HG03196 (cell line): ENCODE measurements around the gene CTXN2.

Source experiments
- ATAC-seq: cut with Tn5 transposase; IDR thresholded peaks from one replicate; pipeline ENCODE4 v1.9.1; 2021; ENCODE audit not compliant: unreplicated experiment

CTXN2 gene

DNA sequence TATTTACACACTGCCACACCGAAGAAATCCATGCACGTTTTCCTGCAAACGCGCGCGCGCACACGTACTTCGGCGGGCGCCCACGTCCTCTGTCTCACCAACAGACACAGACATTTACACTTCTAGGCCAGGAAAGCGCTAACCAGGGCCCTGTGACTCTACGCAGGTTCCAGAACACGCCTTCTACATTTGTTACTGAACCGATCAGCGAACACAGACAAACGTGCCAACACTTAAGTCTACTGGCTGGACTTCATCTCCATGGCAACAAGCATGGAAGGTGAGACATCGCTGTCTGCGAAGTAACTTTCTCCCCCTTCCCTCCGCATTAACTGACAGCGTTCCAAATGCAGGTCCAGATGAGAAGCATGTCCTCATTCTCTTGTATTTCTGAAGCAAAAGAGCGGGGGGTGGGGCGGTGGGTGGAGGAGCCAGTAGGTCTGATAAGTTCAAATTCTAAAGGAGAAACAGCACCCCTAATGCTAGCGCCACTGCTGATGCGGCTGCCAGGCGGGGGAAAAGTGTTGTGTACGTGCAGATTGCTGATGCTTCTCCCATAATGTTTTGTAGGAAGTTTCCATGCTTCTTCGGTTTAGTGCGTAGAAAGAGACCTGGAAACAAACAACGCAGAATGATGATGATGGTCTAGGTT, at the start of gene CTXN2:
CTXN2 (plus strand) TSS at position 92 of the 652 bp plus-strand sequence. CDS start 9,636 bp downstream, outside the sequence.
- no peak for ATAC-seq

DNA sequence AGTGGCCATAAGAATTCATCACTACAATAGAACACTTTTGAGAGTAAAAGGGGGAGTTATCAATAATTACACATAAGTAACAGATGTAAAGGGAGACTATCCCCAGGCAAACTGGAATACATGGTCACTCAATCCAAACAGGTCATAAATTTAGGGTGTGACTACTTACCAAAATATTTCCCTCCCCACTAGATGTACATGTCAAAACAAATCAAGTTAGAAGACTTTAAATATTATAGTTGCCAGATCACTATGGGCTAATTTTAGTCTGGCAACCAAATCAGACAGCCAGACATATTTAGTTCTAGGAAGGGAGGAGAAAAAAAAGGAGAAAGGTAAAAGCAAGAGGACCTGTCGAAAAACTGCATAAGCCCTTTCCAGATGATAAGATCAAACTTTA, 47.6 kb upstream of the CTXN2 start:
- ATAC-seq = no peak

DNA sequence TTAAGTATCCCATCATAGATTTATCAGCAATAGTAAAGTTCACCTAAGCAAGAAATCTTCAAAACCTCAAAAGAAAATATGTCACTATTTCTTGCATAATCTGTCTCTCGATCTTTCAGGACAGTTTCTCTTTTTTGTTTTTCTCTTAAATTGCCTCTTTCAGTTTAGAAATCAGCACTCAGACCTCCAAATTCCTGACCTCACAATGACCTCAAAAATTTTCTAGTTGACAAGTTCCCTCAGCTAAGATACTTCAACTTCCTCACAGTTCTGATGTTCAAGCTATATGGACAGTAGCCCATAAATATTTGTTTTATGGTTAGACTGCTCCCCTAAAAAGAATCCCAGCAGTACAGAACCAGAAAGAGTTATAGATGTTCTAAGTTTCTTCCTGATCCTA, 46.6 kb upstream of the CTXN2 start:
- ATAC-seq = no peak

DNA sequence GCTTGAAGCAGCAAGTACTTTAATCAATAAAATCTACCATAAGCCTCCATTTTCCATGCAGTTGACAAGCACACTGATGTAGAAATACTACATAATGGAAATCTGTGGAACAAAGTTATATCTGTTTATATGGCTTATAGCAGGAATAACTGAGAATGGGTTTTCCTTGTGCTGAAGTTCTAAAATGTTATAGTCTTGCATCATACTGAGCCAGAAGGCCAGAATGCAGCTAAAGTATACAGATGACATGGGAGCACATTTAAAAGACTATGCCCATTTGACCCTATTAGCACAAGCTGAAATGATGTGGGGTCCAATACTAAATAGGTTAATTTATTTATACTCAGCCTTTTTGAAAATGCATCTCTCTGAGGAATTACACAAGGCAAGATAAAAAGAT, 45.5 kb upstream of the CTXN2 start:
- ATAC-seq = no peak

DNA sequence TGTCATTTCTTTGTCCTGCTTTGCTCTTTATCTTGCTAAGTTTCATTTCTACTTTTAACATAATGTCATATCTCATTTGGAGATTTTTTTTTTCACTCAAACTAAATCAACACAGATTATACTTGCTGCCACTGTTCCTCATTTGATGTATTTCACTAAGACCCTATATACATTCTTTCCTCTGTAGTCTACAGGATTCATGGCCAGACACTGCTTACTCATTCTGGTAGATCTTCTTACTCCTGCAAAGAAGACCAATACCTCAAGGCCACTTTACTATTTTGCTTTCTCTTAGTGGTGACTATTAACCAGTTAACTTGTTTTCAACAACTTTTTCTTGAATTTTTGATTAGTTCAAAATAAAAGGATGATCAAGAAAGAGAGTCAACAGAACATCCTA, 44.1 kb upstream of the CTXN2 start:
- no peak for ATAC-seq

DNA sequence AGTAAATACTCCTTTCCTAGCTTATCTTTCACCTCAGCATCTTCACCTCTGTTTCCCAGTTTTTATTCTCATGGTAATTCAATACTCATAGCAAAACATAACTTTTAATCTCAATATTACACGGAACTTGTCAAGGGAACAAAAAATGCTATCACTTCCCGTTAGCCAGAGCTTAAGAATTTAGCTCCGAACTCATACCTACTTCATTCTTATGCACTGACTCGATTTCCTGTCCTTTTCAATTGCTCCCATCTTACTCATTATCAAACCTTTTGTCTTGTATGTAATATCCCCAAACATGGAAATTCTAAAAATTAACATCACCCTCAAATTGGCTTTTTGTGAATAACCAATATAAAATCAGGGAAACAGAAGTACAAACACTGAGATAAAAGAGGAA, 41.6 kb upstream of the CTXN2 start:
- no peak for ATAC-seq

DNA sequence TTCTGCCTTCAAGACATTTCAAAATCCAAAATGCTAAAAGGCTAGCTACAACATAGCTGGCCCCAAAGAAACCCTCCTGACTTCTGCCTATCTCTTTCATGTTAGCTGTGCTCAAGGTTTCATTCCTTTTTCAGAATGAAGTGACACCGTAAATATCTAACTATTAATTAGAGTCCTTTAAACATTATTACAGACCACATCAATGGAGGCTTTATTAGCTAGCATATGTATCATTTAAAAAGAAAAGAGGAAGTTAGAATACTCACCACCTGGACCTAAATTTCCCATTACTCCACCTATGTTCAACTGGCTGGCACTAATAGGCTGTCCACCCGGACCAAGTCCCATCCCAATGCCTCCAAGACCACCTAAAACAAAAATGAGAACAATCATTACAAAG, 37.9 kb upstream of the CTXN2 start:
- no peak for ATAC-seq

DNA sequence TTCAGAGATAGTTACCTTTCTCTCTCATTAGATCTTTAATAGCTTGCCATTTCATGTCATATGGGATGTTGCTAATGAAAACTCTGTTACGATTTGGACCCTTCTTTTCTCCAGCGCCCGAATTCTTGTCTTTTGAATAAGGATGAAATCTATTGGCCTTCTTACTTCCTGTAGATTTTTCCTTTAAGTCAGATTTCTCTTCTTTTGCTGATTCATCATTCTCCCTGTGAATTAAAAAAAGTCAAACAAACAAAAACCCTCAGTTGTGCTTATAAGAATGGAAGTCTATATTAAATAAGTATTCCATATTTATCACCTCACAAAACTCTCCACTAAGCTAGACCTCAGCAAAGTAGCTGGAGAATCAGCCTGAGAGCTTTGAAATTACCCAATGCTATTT, 22.8 kb upstream of the CTXN2 start:
- ATAC-seq = no peak

DNA sequence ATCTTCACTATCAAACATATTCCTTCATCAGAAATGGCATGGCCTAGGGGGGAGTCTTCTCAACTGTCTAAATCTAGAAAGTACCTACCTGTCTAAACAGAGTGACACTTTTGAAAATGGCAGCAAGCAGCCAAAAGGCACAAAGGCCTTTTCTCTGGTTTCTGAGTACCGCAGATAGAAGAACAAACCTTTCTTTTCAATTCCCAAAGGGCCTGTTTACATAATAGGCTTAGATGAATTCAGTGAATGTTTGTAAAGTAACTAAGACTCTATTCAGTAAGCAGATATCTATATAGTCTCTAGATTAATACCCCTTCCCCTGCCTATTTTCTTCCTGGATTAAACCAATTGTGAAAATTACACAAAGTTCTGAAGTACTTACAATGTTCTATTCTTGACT, 20.5 kb upstream of the CTXN2 start:
- ATAC-seq = no peak

DNA sequence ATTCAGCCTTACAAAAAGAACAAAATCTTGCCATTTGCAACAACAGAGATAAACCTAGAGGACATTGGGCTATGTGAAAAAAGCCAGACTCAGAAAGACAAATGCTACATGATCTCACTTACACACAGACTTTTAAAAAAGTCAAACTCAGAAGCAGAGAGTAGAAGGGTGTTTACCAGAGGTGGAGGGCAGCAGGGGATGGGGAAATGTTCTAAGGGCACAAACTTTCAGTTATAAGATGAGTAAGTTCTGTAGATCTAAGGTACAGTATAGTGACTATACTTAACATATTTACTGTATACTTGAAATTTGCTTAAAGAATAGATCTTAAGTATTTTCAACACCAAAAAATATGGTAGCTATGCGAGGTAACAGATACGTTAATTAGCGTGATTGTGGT, 16.3 kb upstream of the CTXN2 start:
- ATAC-seq = peak; percentile 32

DNA sequence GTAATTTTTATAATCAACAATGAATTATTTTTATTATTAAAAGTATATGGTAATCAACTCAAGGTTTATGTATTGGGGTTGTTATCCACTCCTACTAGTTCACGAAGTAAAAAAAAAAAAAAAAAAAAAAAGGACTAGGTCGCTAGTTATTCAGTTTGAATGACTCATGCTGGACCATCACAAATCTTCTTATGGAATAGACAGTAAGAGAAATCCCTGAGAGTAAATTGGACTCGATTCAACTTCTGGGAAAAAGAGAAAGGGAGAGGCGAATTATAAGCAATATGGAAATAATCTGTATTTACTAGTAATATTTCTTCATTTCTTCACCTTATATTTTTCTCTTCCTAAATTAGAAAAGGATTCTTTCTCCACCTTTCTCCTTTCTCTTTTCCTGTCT, 15.4 kb upstream of the CTXN2 start:
- no peak for ATAC-seq

DNA sequence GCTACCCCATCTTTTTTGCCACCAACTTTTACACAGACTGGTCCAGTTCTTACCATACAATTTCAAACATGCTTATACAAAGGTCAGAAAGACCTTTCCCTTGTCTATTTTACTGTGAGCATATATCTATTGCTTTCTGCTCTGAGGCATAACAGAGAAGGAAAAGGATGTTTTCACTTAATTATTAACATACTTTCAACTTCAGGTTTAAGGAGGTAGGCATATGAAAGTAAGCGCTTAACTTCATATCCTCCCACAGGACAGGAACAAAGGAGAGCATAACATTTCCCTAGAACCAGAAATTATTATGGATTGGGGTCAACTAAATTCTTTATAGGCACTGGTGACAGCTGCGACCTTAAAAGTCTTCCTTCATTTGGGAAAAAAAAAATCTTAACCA, 14.5 kb upstream of the CTXN2 start:
- ATAC-seq = no peak

DNA sequence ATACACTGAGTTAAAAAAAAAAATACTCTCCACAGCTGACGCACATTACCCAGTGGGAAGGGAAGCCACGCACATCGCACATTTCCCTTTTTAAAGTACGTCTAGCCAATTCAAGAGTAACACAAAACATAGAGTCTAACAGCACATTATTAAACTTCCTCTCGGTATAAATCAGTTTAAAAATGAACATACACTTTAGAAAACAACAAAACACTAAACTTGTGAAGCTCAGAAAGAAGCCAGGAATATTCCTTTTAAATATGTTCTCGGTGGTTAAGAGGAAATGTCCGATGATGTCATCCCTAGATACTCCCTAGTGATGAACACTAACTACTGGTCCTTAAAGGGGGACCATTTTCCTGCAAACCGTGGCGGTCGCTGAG, 14.1 kb upstream of the CTXN2 start:
- peak; percentile 61 for ATAC-seq

DNA sequence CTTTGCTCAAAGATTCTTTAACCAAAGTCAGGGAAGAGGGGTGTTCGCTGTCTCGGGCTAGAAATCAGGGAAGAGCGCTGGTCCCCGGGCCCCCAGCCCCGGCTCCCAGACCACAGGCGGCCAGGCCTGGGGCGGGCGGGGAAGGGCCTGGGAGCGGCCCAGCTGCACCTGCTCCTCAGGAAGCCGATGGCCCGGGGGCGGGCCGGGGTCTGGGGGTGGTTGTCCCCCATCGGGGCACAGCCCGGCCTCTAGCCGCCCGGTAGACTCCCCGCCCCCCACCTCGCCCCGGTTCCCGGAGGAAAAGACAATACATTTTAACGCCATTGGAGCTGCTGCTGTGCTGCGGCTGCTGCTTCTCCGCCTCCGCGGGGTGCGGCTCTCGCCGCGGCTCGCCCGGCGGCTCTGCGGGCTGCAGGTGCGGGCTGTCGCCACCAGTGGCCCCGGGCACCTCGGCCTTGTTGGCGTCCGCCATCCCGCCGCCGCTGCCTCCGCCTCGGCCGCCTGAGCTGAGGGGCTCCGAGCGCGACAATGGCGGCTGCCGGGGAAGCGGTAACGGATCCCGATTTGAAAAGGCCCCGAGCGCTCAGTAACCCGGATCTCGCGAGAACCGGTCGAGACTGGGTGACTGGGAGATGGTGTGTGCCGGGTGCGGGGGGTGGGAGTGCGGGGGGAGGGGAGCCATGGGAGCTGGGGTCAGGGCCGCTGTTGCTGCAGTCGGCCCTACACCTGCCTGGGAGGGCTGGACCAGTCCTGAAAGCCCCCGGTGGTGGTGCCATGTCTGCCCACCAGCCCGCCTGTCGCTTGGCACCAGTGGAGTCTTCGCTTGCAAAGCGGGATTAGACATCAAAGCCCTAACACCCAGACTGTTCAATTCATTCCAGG, 13.5 kb upstream of the CTXN2 start, which contains the start of gene MYEF2:
MYEF2 (minus strand) TSS at position 530 of the 882 bp plus-strand sequence; CDS start at position 472, 58 bp downstream.
- ATAC-seq = peak; percentile 58

DNA sequence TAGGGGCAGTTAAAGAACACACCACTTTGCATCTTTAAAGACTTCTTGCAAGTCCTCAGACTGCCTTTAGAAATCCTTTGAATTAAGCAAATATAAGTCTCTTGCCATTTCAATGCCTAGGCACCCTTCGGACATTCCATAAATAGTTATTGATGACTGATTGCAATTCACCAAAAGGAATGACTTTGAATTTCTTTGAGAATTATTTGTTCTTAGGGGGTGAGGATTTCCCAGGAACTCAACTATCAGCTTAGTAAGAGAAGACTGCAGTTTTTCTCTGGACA, 12.9 kb upstream of the CTXN2 start:
- ATAC-seq = no peak

DNA sequence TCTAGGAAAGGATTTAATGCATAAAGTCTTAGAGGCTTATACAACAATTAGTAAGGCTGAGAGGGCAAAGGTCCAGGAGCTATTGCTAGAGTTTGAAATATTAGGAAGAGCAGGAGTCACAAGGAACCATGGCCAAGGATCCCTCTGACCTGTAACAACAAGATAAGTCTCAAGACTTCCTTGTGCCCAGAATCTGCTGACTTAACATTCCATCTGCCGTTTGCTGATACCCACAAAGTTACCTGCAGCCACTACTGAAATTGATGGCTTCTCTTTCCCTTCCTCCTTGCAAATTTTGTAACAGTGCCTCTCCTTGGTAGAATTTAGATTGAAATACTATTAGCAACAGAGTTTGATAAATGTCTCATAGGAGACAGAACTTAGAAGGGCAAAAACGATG, 8.7 kb upstream of the CTXN2 start:
- no peak for ATAC-seq

DNA sequence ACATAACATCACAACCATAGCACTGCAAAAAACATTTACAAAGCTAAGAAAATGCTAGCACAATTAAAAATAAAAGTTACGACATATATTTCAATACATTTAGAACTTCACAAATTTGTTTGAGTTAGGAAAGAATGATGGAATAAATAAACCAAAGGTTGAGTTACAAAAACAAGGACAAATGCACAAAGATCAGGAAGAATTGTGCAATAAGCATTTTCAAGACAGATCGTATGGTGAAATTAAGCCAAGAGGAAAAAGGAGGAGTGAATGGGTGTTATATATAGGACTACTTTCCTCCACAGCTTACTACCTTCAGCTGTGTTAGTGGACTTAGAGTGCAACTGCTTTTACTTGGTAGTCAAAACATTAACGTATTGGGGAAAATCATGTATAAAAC, 5.9 kb upstream of the CTXN2 start:
- no peak for ATAC-seq

DNA sequence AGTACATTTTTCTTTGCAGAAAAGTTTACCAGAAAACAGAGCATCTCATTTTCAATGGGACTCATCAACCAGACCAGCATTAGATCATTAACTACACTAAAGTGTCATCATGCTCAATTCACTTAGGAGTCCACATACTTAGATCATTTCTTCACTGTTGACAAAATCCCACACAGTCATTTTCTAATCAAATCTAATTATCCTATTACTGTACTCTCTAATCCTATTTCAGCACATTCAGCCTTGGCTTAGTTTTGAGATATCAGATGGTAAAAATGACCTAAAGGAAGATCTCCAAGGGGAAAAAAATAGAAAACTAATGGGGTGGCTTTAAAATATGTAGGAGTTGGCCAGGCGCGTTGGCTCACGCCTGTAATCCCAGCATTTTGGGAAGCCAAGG, 5.2 kb upstream of the CTXN2 start:
- no peak for ATAC-seq

DNA sequence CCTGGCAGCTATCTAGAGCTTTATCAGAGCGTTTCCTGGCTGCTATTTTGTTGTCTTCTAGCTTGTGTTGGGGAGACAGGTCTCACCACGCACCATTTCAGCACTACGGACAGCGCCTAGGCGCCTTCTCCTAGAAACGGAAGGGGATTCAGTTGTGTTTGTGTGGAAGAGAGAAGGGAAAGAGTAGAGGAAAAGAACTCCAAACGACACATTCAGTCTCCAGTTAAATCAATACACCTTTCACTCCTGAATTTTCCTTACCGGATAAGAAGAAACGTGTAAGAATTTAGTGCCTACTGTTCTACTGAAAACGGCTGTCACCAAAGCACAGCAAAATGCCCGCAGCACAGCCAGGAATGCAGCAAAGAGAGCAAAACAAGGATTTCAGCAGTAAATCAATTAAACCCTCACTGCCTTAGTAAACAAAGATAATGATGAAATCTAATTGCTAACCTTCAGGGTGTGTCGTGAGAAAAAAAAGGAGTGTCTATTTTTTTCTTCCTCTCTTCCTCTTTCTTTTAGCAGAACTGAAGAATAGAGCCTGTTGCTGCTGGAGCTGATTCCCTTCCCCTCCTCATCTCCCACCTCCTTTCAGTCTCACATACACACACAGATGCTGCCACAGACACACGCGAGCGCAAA, 412 bp upstream of the CTXN2 start:
- no peak for ATAC-seq

DNA sequence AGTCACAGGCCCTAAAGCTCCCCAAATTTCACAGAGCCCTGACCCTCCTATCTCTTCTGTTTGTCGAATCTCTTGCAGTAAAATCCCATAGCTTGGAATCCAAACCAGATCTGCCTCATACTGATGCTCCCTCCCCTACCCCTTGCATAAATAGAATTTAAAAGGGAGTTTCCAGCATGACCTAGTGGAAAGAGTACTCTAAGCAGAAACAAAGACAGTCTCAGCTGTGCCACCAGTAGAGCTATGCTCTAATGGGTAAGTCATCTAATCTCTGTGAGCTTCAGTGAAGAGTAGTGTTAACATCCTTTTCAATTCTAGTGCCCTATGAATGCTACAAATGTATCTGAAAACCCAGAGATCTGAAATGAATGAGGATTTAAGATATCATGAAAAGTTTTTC, 10.6 kb downstream of the CTXN2 start:
- no peak for ATAC-seq

DNA sequence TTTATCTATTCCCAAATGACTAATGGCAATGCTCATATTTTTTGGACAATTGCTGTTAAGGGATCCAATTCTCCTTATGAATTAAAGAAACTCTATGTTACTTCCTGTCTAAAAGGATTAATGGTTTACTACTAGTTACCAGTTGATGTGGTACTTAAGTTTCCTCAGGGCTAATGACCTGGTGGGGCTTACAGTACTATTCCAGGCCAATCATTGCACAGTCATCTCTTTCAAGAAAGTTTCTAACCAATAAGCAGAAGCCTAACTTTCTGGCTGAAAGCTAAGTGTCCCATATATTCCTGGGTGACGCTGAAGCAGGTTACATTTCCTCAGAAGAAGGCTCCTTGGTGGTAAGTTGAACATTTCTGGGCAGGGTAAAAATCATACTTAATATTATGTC, 14.5 kb downstream of the CTXN2 start, which contains the start of gene SLC12A1:
SLC12A1 (plus strand) TSS at position 322 of the 400 bp plus-strand sequence. CDS start 1,418 bp downstream, outside the sequence.
- ATAC-seq = no peak

DNA sequence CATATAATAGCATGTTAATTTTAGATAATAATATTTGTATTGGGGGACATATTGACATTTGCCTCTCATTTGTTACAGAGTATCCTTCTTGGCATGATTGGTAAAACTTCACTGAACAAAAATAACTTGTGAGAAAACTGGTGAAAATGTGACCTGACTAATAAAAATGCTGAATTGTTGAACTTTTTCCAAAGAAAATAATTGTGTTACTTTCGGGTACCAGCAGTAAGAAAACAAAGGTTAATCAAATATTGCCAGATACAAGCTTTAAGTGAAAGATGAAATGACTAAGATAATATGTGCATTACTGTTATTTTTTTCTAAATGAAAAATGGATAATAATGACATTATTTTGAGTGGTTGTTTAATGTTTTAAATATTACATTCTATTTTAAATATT, 29.8 kb downstream of the CTXN2 start:
- ATAC-seq = no peak
